ENCODE data around the gene KIF19.
"Not testable (repeated sequence)": the region's sequence is repeated elsewhere in the genome, so short reads cannot be mapped to it uniquely, and the experiment has no call there.

Gene KIF19

GRCh38 chr17:74390680-74391653, 64.9 kb downstream of the KIF19 start:
- no peak for DNase-seq

- DNase-seq = no peak
Observed at GRCh38 chr17:74391771-74392170, 65.7 kb downstream of the KIF19 start.

GRCh38 chr17:74392848-74393247, 66.8 kb downstream of the KIF19 start:
- peak; percentile 45 for DNase-seq

- DNase-seq = no peak
Observed at GRCh38 chr17:74393346-74393942, 67.4 kb downstream of the KIF19 start.

GRCh38 chr17:74394275-74394950, 68.4 kb downstream of the KIF19 start:
- no peak for DNase-seq

- no peak for DNase-seq
Observed at GRCh38 chr17:74394977-74395376, 69.0 kb downstream of the KIF19 start.

GRCh38 chr17:74396567-74396966, 70.5 kb downstream of the KIF19 start:
- DNase-seq = no peak

GRCh38 chr17:74402048-74402447, 76.0 kb downstream of the KIF19 start:
- no peak for DNase-seq

GRCh38 chr17:74403512-74404137, 77.6 kb downstream of the KIF19 start:
- DNase-seq = no peak

GRCh38 chr17:74404218-74404617, 78.2 kb downstream of the KIF19 start:
- DNase-seq = no peak

- DNase-seq = no peak
Observed at GRCh38 chr17:74404789-74405188, 78.8 kb downstream of the KIF19 start.

- not testable (repeated sequence) for DNase-seq
Observed at GRCh38 chr17:74405311-74405710, 79.3 kb downstream of the KIF19 start.
